Activated T-cell treated with anti-CD3 and anti-CD28 coated beads, Interleukin-2, amount 50 U/mL, for 72 hours (primary cell): ENCODE results near the gene KBTBD6. TPM values are rescaled to one million over a fixed set of nuclear protein-coding genes. Genes with fewer than 3 reads are reported as not detected.
"Not testable (repeated sequence)": the region's sequence is repeated elsewhere in the genome, so short reads cannot be mapped to it uniquely, and the experiment has no call there.

Experiments
- ATAC-seq, 2 donors: fragments of 150-1000 bp; cut with Tn5 transposase; replicated peaks in 1 of 2; 2 replicates each; pipeline ENCODE4 v1.10.0; 2021; ENCODE audit warnings: moderate library complexity in 2 of 2, mild to moderate bottlenecking in 1 of 2
- DNase-seq, 2 donors: peaks; one replicate each; pipeline ENCODE4 v3.0.0; 2021 to 2022; ENCODE audit warnings: mixed read lengths in 1 of 2
- H3K27ac Mint-ChIP-seq: one replicate; pipeline ENCODE4 v1.8.0; 2022; ENCODE audit warnings: mild to moderate bottlenecking, moderate library complexity, mixed read lengths
- H3K27me3 Mint-ChIP-seq: one replicate; pipeline ENCODE4 v1.8.0; 2022; ENCODE audit warnings: low read depth, mixed read lengths
- H3K36me3 Mint-ChIP-seq, 2 donors: one replicate each; pipeline ENCODE4 v1.8.0; 2022; ENCODE audit warnings: mixed read lengths in 2 of 2, mild to moderate bottlenecking in 1 of 2; ENCODE audit not compliant: insufficient read depth in 2 of 2
- H3K4me1 Mint-ChIP-seq: one replicate; pipeline ENCODE4 v1.8.0; 2022; ENCODE audit warnings: low read depth, mixed read lengths
- H3K4me3 Mint-ChIP-seq, 2 donors: one replicate each; pipeline ENCODE4 v1.8.0; 2022; ENCODE audit warnings: mild to moderate bottlenecking in 2 of 2, mixed read lengths in 2 of 2, moderate library complexity in 2 of 2
- H3K9me3 Mint-ChIP-seq, 2 donors: one replicate each; pipeline ENCODE4 v1.8.0; 2022; ENCODE audit warnings: mixed read lengths in 2 of 2
- total RNA-seq, 2 donors: library from RNA; stranded (reverse); gene quantifications; one replicate each; pipeline ENCODE4 v1.2.3, GENCODE V29; 2022

The KBTBD6 gene
- total RNA-seq: 1 to 10 TPM; 3.9 TPM

DNA sequence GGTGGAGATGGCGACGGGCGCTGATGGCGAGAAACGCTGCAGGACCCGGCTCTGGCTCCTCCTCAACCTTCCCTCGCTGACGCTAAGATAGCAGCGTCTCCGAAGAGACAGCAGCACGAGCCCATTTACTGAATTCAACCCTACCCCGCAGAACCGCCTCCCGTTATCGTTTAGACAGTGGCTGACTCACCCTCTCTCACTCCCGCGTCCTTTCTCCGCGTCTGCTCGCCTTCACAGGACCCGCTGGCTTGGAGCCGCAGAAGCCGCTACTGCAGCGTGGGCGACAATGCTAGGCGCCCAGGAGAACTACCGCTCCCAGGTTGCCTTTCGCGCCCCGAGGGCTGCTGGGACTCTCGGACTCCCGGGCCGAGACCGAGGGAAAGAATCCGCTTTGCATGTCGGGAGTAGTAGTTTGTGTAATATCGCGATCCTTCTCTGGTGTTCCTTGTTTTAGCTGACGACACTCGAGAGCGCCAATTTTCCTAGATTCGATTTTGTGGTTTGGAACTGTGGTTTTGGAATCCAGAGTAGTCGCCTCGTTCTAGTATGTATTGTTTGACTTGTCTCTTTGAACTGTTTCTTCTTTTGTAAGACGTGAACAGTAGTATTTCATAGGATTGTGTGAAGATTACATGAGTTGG lies at the start of gene KBTBD6:
Gene KBTBD6 (minus strand): TSS at position 291 of the 641 bp plus-strand sequence. CDS start 291 bp downstream, outside the sequence.
- DNase-seq (peak; percentile 93 to 98), ATAC-seq (peak; percentile 96 to 97)
- Mint-ChIP-seq H3K4me1 (peaks cover 44% of the 10 kb centered on the region), H3K27ac (peak within 1 kb of the TSS; percentile 99), H3K27me3 (no peaks in the 10 kb centered on the region), H3K9me3 (no peaks in the 10 kb centered on the region), H3K36me3 (peaks cover 5 to 6% of the 10 kb centered on the region in 2 donors), H3K4me3 (peak within 1 kb of the TSS; percentile 90 to 98)

DNA sequence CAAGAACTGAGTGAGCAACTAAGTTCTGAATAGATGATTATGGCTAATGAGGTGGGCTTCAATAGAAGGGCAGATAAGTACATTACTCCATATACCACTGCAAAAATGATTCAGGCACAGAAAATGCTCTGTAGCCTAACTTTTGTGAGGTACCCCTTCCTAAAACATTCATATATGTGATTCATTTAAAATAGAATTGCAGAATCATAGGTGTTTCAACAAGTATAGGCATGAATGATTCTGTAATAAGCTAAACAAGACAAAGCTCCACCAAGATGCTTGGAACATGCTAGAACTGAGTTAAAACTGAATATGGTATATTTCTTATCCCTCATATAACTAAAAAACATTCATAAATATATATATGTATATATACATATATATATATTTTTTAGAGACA lies 49.6 kb upstream of the KBTBD6 start:
- Mint-ChIP-seq H3K4me1 (peaks cover 21% of the 10 kb centered on the region), H3K27ac (no peak overlapping the region), H3K27me3 (no peaks in the 10 kb centered on the region), H3K36me3 (no peaks in the 10 kb centered on the region), H3K4me3 (no peak overlapping the region), H3K9me3 (no peaks in the 10 kb centered on the region)
- no peak for DNase-seq
- ATAC-seq: no peak

- DNase-seq (no peak), ATAC-seq (peak; percentile 66 to 78)
- Mint-ChIP-seq H3K27ac (peak overlapping the region; percentile 59), H3K4me3 (peak overlapping the region in 1 of 2 donors; percentile 14), H3K36me3 (peaks cover 5 to 13% of the 10 kb centered on the region in 2 donors), H3K27me3 (no peaks in the 10 kb centered on the region), H3K4me1 (peaks cover 21% of the 10 kb centered on the region), H3K9me3 (peaks cover 4 to 8% of the 10 kb centered on the region in 2 donors)
Measured at GRCh38 chr13:41179593-41180250, 47.1 kb upstream of the KBTBD6 start.

DNA sequence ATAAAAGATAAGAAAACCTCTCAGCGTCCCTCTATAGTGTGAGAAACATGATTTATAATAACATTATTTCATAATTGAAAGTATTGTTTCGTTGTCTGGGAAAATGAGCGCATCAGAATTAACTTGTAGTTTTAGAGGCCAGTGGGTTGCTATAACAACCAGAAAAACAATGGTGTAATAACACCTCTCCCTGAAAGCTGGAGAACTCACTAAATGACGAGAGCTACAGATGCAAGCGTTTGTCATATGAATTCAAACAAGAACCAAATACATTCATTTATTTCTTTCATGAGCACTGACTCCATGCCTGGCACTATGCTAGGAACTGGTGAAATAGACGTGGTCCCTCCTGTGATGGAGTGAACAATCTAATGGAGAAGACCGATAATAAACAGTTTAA lies 45.4 kb upstream of the KBTBD6 start:
- peaks cover 4 to 8% of the 10 kb centered on the region in 2 donors for H3K9me3 Mint-ChIP-seq
- ATAC-seq: peak; percentile 57 to 71
- H3K27ac Mint-ChIP-seq: peak overlapping the region; percentile 50
- H3K4me1 Mint-ChIP-seq: peaks cover 21% of the 10 kb centered on the region
- peak overlapping the region in 1 of 2 donors; percentile 37 for H3K4me3 Mint-ChIP-seq
- peaks cover 5 to 13% of the 10 kb centered on the region in 2 donors for H3K36me3 Mint-ChIP-seq
- H3K27me3 Mint-ChIP-seq: no peaks in the 10 kb centered on the region
- no peak for DNase-seq

- Mint-ChIP-seq H3K36me3 (peaks cover 5 to 13% of the 10 kb centered on the region in 2 donors), H3K4me3 (no peak overlapping the region)
Measured at GRCh38 chr13:41177616-41178015, 45.0 kb upstream of the KBTBD6 start.

GRCh38 chr13:41175576-41175975 lies 43.0 kb upstream of the KBTBD6 start:
- peaks cover 19% of the 10 kb centered on the region for H3K4me1 Mint-ChIP-seq
- H3K4me3 Mint-ChIP-seq, DNase-seq, H3K27ac Mint-ChIP-seq, H3K27me3 Mint-ChIP-seq, ATAC-seq, H3K9me3 Mint-ChIP-seq: not testable (repeated sequence)
- peaks cover 5 to 13% of the 10 kb centered on the region in 2 donors for H3K36me3 Mint-ChIP-seq

More at GRCh38 chr13:41177616-41178015, 45.0 kb upstream of the KBTBD6 start:
- ATAC-seq (no peak), DNase-seq (no peak)
- Mint-ChIP-seq H3K9me3 (peaks cover 6 to 8% of the 10 kb centered on the region in 2 donors), H3K27me3 (no peaks in the 10 kb centered on the region), H3K27ac (no peak overlapping the region), H3K4me1 (peaks cover 21% of the 10 kb centered on the region)

GRCh38 chr13:41162151-41162550 lies 29.5 kb upstream of the KBTBD6 start:
- DNase-seq (no peak), ATAC-seq (no peak)
- H3K4me3 Mint-ChIP-seq: no peak overlapping the region
- H3K36me3 Mint-ChIP-seq: peaks cover 2 to 3% of the 10 kb centered on the region in 2 donors
- H3K9me3 Mint-ChIP-seq: peaks cover 0 to 2% of the 10 kb centered on the region in 2 donors
- no peak overlapping the region for H3K27ac Mint-ChIP-seq
- no peaks in the 10 kb centered on the region for H3K27me3 Mint-ChIP-seq
- peaks cover 7% of the 10 kb centered on the region for H3K4me1 Mint-ChIP-seq

- peaks cover 2 to 3% of the 10 kb centered on the region in 2 donors for H3K36me3 Mint-ChIP-seq
- H3K9me3 Mint-ChIP-seq: peaks cover 0 to 2% of the 10 kb centered on the region in 2 donors
- ATAC-seq: no peak
- no peaks in the 10 kb centered on the region for H3K27me3 Mint-ChIP-seq
- H3K4me1 Mint-ChIP-seq: peaks cover 7% of the 10 kb centered on the region
- H3K27ac Mint-ChIP-seq: no peak overlapping the region
- no peak for DNase-seq
- H3K4me3 Mint-ChIP-seq: no peak overlapping the region
Measured at GRCh38 chr13:41159174-41159573, 26.6 kb upstream of the KBTBD6 start.

GRCh38 chr13:41157048-41157717 lies 24.6 kb upstream of the KBTBD6 start:
- peaks cover 2% of the 10 kb centered on the region in 2 donors for H3K9me3 Mint-ChIP-seq
- DNase-seq (no peak), ATAC-seq (no peak)
- no peak overlapping the region for H3K4me3 Mint-ChIP-seq
- no peaks in the 10 kb centered on the region for H3K27me3 Mint-ChIP-seq
- H3K36me3 Mint-ChIP-seq: peaks cover 2% of the 10 kb centered on the region in 2 donors
- H3K4me1 Mint-ChIP-seq: peaks cover 7% of the 10 kb centered on the region
- H3K27ac Mint-ChIP-seq: no peak overlapping the region

DNA sequence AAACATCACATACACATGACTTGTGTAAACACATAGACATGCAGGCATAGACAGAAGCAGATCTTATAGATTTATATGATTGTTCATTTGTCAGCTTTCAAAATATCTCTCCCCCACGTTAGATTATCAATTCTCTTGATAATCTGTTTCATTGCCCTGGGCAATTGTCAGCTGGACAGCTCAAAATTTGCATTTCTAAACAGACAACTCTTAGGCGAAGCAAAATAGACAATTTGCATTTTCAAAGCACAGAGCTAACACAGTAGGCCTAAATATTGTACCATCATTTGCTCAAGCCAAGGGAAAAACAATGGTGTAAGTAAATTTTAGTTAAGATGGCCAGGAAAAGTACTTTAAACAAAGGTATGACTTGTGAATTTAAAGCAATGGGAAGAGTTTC lies 24.0 kb upstream of the KBTBD6 start:
- ATAC-seq: no peak
- Mint-ChIP-seq H3K27ac (no peak overlapping the region), H3K27me3 (no peaks in the 10 kb centered on the region)

DNA sequence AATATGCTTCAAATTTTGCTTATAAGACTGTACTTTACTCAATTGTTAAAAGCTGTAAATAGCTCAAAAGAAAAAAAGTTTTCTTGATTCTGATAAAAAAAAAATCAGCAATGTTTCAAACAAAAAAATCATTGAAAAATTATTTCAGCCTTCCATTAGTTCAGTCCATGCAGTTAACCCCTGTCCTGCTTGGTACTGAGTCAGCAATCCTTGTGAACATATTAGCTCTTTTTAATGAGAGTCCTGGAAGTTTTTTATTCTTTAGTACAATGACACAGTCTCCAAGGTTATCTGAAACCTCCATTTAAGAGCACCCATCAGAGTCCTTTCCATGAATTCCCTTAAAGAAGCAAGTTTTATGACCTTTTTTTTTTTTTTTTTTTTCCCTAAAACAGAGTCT lies 21.4 kb upstream of the KBTBD6 start:
- peaks cover 4% of the 10 kb centered on the region for H3K4me1 Mint-ChIP-seq
- DNase-seq (no peak), ATAC-seq (no peak)
- peaks cover 17 to 22% of the 10 kb centered on the region in 2 donors for H3K9me3 Mint-ChIP-seq
- no peaks in the 10 kb centered on the region for H3K27me3 Mint-ChIP-seq
- no peak overlapping the region for H3K4me3 Mint-ChIP-seq
- no peak overlapping the region for H3K27ac Mint-ChIP-seq
- H3K36me3 Mint-ChIP-seq: peaks cover 26 to 27% of the 10 kb centered on the region in 2 donors

More for the DNA sequence above, 24.0 kb upstream of the KBTBD6 start:
- Mint-ChIP-seq H3K4me1 (peaks cover 7% of the 10 kb centered on the region), H3K4me3 (no peak overlapping the region), H3K36me3 (peaks cover 6 to 7% of the 10 kb centered on the region in 2 donors), H3K9me3 (peaks cover 5 to 7% of the 10 kb centered on the region in 2 donors)
- no peak for DNase-seq

- Mint-ChIP-seq H3K4me3 (no peak overlapping the region), H3K4me1 (no peaks in the 10 kb centered on the region), H3K27me3 (no peaks in the 10 kb centered on the region), H3K9me3 (peaks cover 27 to 29% of the 10 kb centered on the region in 2 donors), H3K36me3 (peaks cover 34 to 45% of the 10 kb centered on the region in 2 donors), H3K27ac (no peak overlapping the region)
- DNase-seq: no peak
- no peak for ATAC-seq
Measured at GRCh38 chr13:41152005-41152404, 19.4 kb upstream of the KBTBD6 start.

DNA sequence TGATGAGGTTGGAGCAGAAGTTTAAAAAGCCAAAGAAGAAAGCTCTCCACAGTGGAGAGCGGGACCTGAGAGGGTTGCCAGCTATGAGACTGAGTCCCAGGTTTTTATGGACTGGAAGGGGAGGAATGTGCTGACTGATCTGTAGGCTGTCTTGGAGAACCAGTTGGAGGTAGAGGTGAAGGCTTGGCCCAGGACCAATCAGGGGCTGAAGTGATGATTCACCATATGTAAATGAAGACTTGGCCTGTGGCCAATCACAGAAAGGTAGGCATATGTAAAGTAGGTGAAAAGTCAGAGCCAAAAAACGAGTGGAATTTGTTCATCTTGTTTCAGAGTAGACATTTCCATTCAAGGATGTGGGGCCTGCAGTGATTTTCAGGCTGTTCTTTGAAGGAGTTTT lies 17.5 kb upstream of the KBTBD6 start:
- H3K36me3 Mint-ChIP-seq: peaks cover 38 to 50% of the 10 kb centered on the region in 2 donors
- no peak overlapping the region for H3K4me3 Mint-ChIP-seq

More for the DNA sequence above, 17.5 kb upstream of the KBTBD6 start:
- ATAC-seq (no peak), DNase-seq (no peak)
- peaks cover 27 to 32% of the 10 kb centered on the region in 2 donors for H3K9me3 Mint-ChIP-seq
- H3K27me3 Mint-ChIP-seq: no peaks in the 10 kb centered on the region
- no peak overlapping the region for H3K27ac Mint-ChIP-seq
- no peaks in the 10 kb centered on the region for H3K4me1 Mint-ChIP-seq
